ENCODE measurements around the gene SLC29A3. TPM values are rescaled to one million over a fixed set of nuclear protein-coding genes. Genes with fewer than 3 reads are reported as not detected.

Gene SLC29A3
- total RNA-seq, 1 experiment from 2014 or later: 4.4 TPM

DNA sequence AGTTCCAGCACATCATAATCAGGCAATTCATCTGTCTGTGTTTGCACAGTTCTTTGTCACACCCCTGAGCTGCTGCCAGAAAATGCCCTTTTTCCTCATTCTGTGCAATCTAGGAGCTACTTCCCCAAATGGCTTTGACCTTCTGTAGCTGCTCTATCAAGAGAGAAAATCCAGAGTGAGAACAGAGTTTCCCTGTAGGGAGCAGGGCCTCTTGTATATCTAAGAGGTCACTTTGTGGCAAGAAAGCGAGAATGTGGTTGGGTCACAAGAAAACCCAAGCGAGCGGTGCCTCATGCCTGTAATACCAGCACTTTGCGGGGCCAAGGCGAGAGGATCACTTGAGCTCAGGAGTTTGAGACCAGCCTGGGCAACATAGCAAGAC is 24.3 kb downstream of the SLC29A3 start:
- ATAC-seq: no peak
- no TSS peak for BruUV-seq (replicated peaks)

DNA sequence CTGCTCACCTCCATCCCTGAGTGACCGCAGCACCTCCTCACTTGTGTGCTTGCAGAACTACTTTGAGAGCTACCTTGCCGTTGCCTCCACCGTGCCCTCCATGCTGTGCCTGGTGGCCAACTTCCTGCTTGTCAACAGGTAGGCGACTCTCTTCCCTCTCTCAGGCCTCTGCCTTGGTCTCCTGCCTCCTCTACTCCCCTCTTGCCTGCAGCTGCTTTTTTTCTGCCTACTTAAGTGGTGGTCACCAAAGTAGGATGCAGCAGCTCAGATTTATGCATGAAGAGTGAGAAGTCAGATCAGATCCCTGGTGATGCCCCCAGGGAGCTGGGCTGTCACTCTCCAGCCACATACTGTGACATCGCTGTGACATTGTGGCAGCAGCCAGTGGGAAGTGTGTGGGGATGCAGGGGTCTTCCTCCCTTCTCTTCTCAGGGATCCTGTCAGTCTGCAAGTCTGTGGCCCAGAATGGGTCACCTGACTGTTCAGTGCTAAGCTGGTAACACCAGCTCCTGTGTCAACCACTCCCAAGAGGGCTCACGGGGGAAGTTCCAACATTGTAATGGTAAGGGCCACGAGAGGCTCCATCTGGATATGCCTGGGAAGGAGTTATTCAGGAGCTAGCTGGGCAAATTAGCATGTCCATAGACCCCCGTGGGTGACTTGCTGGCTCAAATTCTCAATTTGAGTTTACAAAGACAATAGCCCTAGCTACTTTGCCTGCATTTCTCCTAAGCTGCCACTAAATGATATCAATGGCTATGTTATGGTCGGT is 25.3 kb downstream of the SLC29A3 start:
- Histone ChIP-seq H3K9me3 (ENCODE audit: low read length) (no peaks in the 10 kb centered on the region), H3K9me2 (replicated peaks; ENCODE audit: low read length) (no peaks in the 10 kb centered on the region), H3K79me2 (ENCODE audit: low read length) (no peaks in the 10 kb centered on the region), H3F3A (ENCODE audit: low read length, unreplicated experiment) (no peaks in the 10 kb centered on the region), H3K27ac (ENCODE audit: low read length) (no peak overlapping the region), H3K4me3 (ENCODE audit: low read length) (no peak overlapping the region), H4K20me1 (ENCODE audit: low read length) (no peaks in the 10 kb centered on the region), H3K36me3 (ENCODE audit: low read depth, low read length) (no peaks in the 10 kb centered on the region), H2AFZ (ENCODE audit: low read length) (no peak overlapping the region), H3K9ac (ENCODE audit: low read length) (no peak overlapping the region), H3K27me3 (ENCODE audit: low read length) (no peaks in the 10 kb centered on the region), H3K4me1 (ENCODE audit: insufficient read depth, low read length) (peaks cover 43% of the 10 kb centered on the region), H3K4me2 (ENCODE audit: low read length) (no peak overlapping the region)
- no TSS peak for BruUV-seq (replicated peaks)
- intact Hi-C loops (cut with micrococcal nuclease): no loop called here
- ATAC-seq (no peak), DNase-seq (no peak)
- CTCF ChIA-PET: no interaction called here
- POLR2A ChIA-PET (ENCODE audit: unreplicated experiment): no interaction called here
- TF ChIP-seq EZH2phosphoT487 (IDR thresholded peaks at IDR 0.05; ENCODE audit: borderline replicate concordance, low read length): no peak
- no peak for TF ChIP-seq CTCF (conservative IDR thresholded peaks at IDR 0.05; ENCODE audit: low read depth, low read length)
- TF ChIP-seq EZH2 (IDR thresholded peaks at IDR 0.05; ENCODE audit: low read length, unreplicated experiment): no peak

More for the DNA sequence above, 24.3 kb downstream of the SLC29A3 start:
- no peaks in the 10 kb centered on the region for H3K36me3 ChIP-seq (ENCODE audit: low read depth, low read length)
- H3K9ac ChIP-seq (ENCODE audit: low read length): no peak overlapping the region
- H3K79me2 ChIP-seq (ENCODE audit: low read length): no peaks in the 10 kb centered on the region
- no peaks in the 10 kb centered on the region for H4K20me1 ChIP-seq (ENCODE audit: low read length)
- no peaks in the 10 kb centered on the region for H3K9me3 ChIP-seq (ENCODE audit: low read length)
- no peaks in the 10 kb centered on the region for H3K9me2 ChIP-seq (replicated peaks; ENCODE audit: low read length)
- DNase-seq: peak; percentile 61
- H3F3A ChIP-seq (ENCODE audit: low read length, unreplicated experiment): no peaks in the 10 kb centered on the region
- POLR2A ChIA-PET (ENCODE audit: unreplicated experiment): interaction anchor here (0.7 kb wide), 1 partner anchor 87 kb away, joined by 3 read pairs; no protein-coding TSS in a partner anchor
- no peaks in the 10 kb centered on the region for H3K27me3 ChIP-seq (ENCODE audit: low read length)
- intact Hi-C loops (cut with micrococcal nuclease): no loop called here
- H3K4me3 ChIP-seq (ENCODE audit: low read length): no peak overlapping the region
- no peak overlapping the region for H2AFZ ChIP-seq (ENCODE audit: low read length)
- TF ChIP-seq EZH2 (IDR thresholded peaks at IDR 0.05; ENCODE audit: low read length, unreplicated experiment) (no peak), EZH2phosphoT487 (IDR thresholded peaks at IDR 0.05; ENCODE audit: borderline replicate concordance, low read length) (no peak), CTCF (conservative IDR thresholded peaks at IDR 0.05; ENCODE audit: low read depth, low read length) (no peak)
- CTCF ChIA-PET: interaction anchor here (1.0 kb wide), 1 partner anchor 24 kb away, joined by 3 read pairs; the partner anchor contains the start of gene SLC29A3
- H3K4me1 ChIP-seq (ENCODE audit: insufficient read depth, low read length): peaks cover 47% of the 10 kb centered on the region
- H3K4me2 ChIP-seq (ENCODE audit: low read length): peak overlapping the region; percentile 6; the same call in 1 of the 2 replicates
- H3K27ac ChIP-seq (ENCODE audit: low read length): no peak overlapping the region

DNA sequence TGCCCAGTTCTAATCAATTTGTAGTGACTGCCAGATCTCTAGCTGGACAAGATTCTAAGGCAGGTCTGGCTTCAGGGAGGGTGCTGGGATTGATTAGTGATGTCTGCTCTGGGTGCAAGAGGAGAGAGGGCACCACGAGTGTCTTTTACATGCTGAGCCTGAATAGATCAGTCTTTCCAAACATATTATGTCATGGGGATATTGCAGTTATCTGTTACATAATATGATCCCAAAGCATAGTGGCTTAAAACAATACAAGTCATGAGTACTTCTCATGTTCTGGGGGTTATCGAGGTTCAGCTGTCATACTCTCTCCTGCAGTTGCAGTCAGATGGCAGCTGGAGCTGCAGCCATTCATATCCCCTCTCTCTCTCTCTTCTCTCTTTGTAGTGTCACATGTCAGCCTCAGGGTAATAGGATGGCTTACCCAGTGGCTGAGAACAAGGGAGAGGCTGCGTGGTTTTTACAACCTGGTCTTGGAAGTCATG is 26.0 kb downstream of the SLC29A3 start:
- no peaks in the 10 kb centered on the region for H3K27me3 ChIP-seq (ENCODE audit: low read length)
- DNase-seq: no peak
- no peak for ATAC-seq
- H3K79me2 ChIP-seq (ENCODE audit: low read length): no peaks in the 10 kb centered on the region
- no peaks in the 10 kb centered on the region for H3K36me3 ChIP-seq (ENCODE audit: low read depth, low read length)
- no peak overlapping the region for H3K9ac ChIP-seq (ENCODE audit: low read length)
- POLR2A ChIA-PET (ENCODE audit: unreplicated experiment): no interaction called here
- intact Hi-C loops (cut with micrococcal nuclease): no loop called here
- no peaks in the 10 kb centered on the region for H3F3A ChIP-seq (ENCODE audit: low read length, unreplicated experiment)
- H3K4me3 ChIP-seq (ENCODE audit: low read length): no peak overlapping the region
- H2AFZ ChIP-seq (ENCODE audit: low read length): no peak overlapping the region
- H3K27ac ChIP-seq (ENCODE audit: low read length): no peak overlapping the region
- no TSS peak for BruUV-seq (replicated peaks)
- no peak overlapping the region for H3K4me2 ChIP-seq (ENCODE audit: low read length)
- TF ChIP-seq EZH2 (IDR thresholded peaks at IDR 0.05; ENCODE audit: low read length, unreplicated experiment) (no peak), CTCF (conservative IDR thresholded peaks at IDR 0.05; ENCODE audit: low read depth, low read length) (no peak), EZH2phosphoT487 (IDR thresholded peaks at IDR 0.05; ENCODE audit: borderline replicate concordance, low read length) (no peak)
- CTCF ChIA-PET: no interaction called here
- no peaks in the 10 kb centered on the region for H3K9me2 ChIP-seq (replicated peaks; ENCODE audit: low read length)
- no peaks in the 10 kb centered on the region for H4K20me1 ChIP-seq (ENCODE audit: low read length)
- H3K4me1 ChIP-seq (ENCODE audit: insufficient read depth, low read length): peaks cover 39% of the 10 kb centered on the region
- no peaks in the 10 kb centered on the region for H3K9me3 ChIP-seq (ENCODE audit: low read length)
